IMR-90 (cell line): ENCODE data around the gene OPN1MW2.
"Not testable (repeated sequence)": the region's sequence is repeated elsewhere in the genome, so short reads cannot be mapped to it uniquely, and the experiment has no call there.

Experiments used
- BHLHE40 ChIP-seq: fragments of 150-350 bp; IDR thresholded peaks from 2 replicates; pipeline ENCODE4 v1.6.1; 2016; ENCODE audit warnings: mild to moderate bottlenecking, low read depth, low read length
- CEBPB ChIP-seq: IDR thresholded peaks from 2 replicates; pipeline ENCODE4 v1.6.1; 2012; ENCODE audit warnings: low read depth, low read length, improper control_type of control experiment
- CTCF ChIP-seq: conservative IDR thresholded peaks from 2 replicates; pipeline ENCODE4 v1.5.1; 2012; ENCODE audit warnings: mild to moderate bottlenecking, low read depth, low read length, improper control_type of control experiment
- ELK1 ChIP-seq: fragments of 150-350 bp; IDR thresholded peaks from 2 replicates; pipeline ENCODE4 v1.6.1; 2016; ENCODE audit warnings: low read depth, mild to moderate bottlenecking, low read length, moderate library complexity, borderline replicate concordance
- MAFK ChIP-seq: IDR thresholded peaks from 2 replicates; pipeline ENCODE4 v1.6.1; 2012; ENCODE audit warnings: low read depth, low read length, improper control_type of control experiment
- MAZ ChIP-seq: IDR thresholded peaks from 2 replicates; pipeline ENCODE4 v1.6.1; 2012; ENCODE audit warnings: low read depth, mild to moderate bottlenecking, low read length, improper control_type of control experiment, moderate library complexity, borderline replicate concordance
- MXI1 ChIP-seq: IDR thresholded peaks from 2 replicates; pipeline ENCODE4 v1.6.1; 2012; ENCODE audit warnings: low read depth, mild to moderate bottlenecking, low read length, moderate library complexity, borderline replicate concordance
- NFE2L2 ChIP-seq: fragments of 150-350 bp; IDR thresholded peaks from 2 replicates; pipeline ENCODE4 v1.6.1; 2016; ENCODE audit warnings: low read depth, mild to moderate bottlenecking, low read length
- POLR2A ChIP-seq: IDR thresholded peaks from 2 replicates; pipeline ENCODE4 v1.6.1; 2012; ENCODE audit warnings: mild to moderate bottlenecking, low read depth, low read length
- RAD21 ChIP-seq: IDR thresholded peaks from 2 replicates; pipeline ENCODE4 v1.6.1; 2012; ENCODE audit warnings: low read length, improper control_type of control experiment
- RCOR1 ChIP-seq: IDR thresholded peaks from 2 replicates; pipeline ENCODE4 v1.6.1; 2012; ENCODE audit warnings: mild to moderate bottlenecking, low read length, improper control_type of control experiment; ENCODE audit not compliant: insufficient replicate concordance
- RFX5 ChIP-seq: IDR thresholded peaks from 2 replicates; pipeline ENCODE4 v1.8.0; 2012; ENCODE audit warnings: low read depth, mild to moderate bottlenecking, low read length, moderate library complexity
- SMC3 ChIP-seq: fragments of 150-350 bp; IDR thresholded peaks from 2 replicates; pipeline ENCODE4 v1.6.1; 2016; ENCODE audit warnings: low read depth, mild to moderate bottlenecking, antibody characterized with exemption, low read length, moderate library complexity
- USF2 ChIP-seq: fragments of 150-350 bp; IDR thresholded peaks from 2 replicates; pipeline ENCODE4 v1.6.1; 2017; ENCODE audit warnings: mild to moderate bottlenecking, antibody characterized with exemption, low read length, low read depth

GRCh38 chrX:154211057-154211456, 8.5 kb upstream of the OPN1MW2 start:
- TF ChIP-seq BHLHE40, NFE2L2, CTCF, RAD21, MXI1, RCOR1, POLR2A, SMC3, USF2, CEBPB, ELK1, RFX5, MAZ, MAFK: not testable (repeated sequence)
